Omental fat pad (tissue), 4 donors: Measurements from ENCODE around the gene MAP3K5. TPM values are rescaled to one million over a fixed set of nuclear protein-coding genes. Genes with fewer than 3 reads are reported as not detected.

ENCODE experiments used
- ATAC-seq: fragments of 150-250 bp; one replicate; pipeline ENCODE4 v1.9.1; 2016; ENCODE audit warnings: mild to moderate bottlenecking, moderate library complexity; ENCODE audit not compliant: low FRiP score
- DNase-seq: peaks from one replicate; pipeline ENCODE4 v3.0.0-alpha.2; 2019; ENCODE audit warnings: low spot score
- CTCF ChIP-seq, 3 donors: fragments of 450-650 bp; IDR thresholded peaks; one replicate each; pipeline ENCODE4 v1.5.1; 2016 to 2017; ENCODE audit warnings: antibody characterized with exemption in 3 of 3, mild to moderate bottlenecking in 3 of 3, moderate library complexity in 2 of 3
- total RNA-seq, 4 donors: library from RNA; depleted of rRNA; stranded (reverse); fragments of >200 nt; gene quantifications; one replicate each; pipeline ENCODE4 v1.1.0, GENCODE V29; 2016

MAP3K5 gene
- total RNA-seq, 4 donors from 2014 or later, result 31.4 to 53.0 (median 47.2) TPM

- ATAC-seq, result no peak
- DNase-seq, result no peak
- TF ChIP-seq CTCF (IDR thresholded peaks at IDR 0.05), result no peak
These were observed 228.7 kb downstream of the MAP3K5 start for GRCh38 chr6:136563386-136564152.

- TF ChIP-seq CTCF (IDR thresholded peaks at IDR 0.05), result no peak
- no peak for DNase-seq
- ATAC-seq, result no peak
These were observed 230.1 kb downstream of the MAP3K5 start for GRCh38 chr6:136562211-136562610.

GRCh38 chr6:136553166-136553787 lies 239.0 kb downstream of the MAP3K5 start:
- no peak for DNase-seq
- ATAC-seq, result no peak
- TF ChIP-seq CTCF (IDR thresholded peaks at IDR 0.05), result no peak

GRCh38 chr6:136552054-136552453 lies 240.2 kb downstream of the MAP3K5 start:
- DNase-seq, result no peak
- no peak for ATAC-seq
- no peak for TF ChIP-seq CTCF (IDR thresholded peaks at IDR 0.05)

GRCh38 chr6:136551103-136551502 lies 241.2 kb downstream of the MAP3K5 start:
- DNase-seq (no peak), ATAC-seq (no peak)
- TF ChIP-seq CTCF (IDR thresholded peaks at IDR 0.05), result no peak

GRCh38 chr6:136550330-136551071 lies 241.8 kb downstream of the MAP3K5 start, which contains the start of gene MAP7:
TSS of gene MAP7 (minus strand) at chr6:136550422. CDS start at chr6:136550408, 14 bp downstream.
- peak; percentile 29 for DNase-seq
- ATAC-seq, result peak; percentile 94
- peak in 2 of 3 donors; percentile 34 to 62 for TF ChIP-seq CTCF (IDR thresholded peaks at IDR 0.05)
